Esophagus squamous epithelium (tissue), 4 donors: ENCODE data around the gene TULP4.

Experiments used
- CTCF ChIP-seq, 6 experiments: fragments of 450-650 bp in 4 of 6; fragments of 200-600 bp in 2 of 6; sonication (generic) in 2 of 6; IDR thresholded peaks; one replicate each; pipeline ENCODE4 v1.5.1; 2016 to 2019; ENCODE audit warnings: antibody characterized with exemption in 6 of 6, mild to moderate bottlenecking in 4 of 6, moderate library complexity in 4 of 6
- POLR2A ChIP-seq, 4 donors: fragments of 450-650 bp; IDR thresholded peaks; one replicate each; pipeline ENCODE4 v1.6.1; 2017; ENCODE audit warnings: antibody characterized with exemption in 4 of 4, mild to moderate bottlenecking in 4 of 4, moderate library complexity in 3 of 4

GRCh38 chr6:158293122-158293521 lies 19.1 kb upstream of the TULP4 start:
- no peak for TF ChIP-seq CTCF (IDR thresholded peaks at IDR 0.05)
- TF ChIP-seq POLR2A (IDR thresholded peaks at IDR 0.05): no peak
